ENCODE data around the gene CAMK1.

Gene CAMK1

DNA sequence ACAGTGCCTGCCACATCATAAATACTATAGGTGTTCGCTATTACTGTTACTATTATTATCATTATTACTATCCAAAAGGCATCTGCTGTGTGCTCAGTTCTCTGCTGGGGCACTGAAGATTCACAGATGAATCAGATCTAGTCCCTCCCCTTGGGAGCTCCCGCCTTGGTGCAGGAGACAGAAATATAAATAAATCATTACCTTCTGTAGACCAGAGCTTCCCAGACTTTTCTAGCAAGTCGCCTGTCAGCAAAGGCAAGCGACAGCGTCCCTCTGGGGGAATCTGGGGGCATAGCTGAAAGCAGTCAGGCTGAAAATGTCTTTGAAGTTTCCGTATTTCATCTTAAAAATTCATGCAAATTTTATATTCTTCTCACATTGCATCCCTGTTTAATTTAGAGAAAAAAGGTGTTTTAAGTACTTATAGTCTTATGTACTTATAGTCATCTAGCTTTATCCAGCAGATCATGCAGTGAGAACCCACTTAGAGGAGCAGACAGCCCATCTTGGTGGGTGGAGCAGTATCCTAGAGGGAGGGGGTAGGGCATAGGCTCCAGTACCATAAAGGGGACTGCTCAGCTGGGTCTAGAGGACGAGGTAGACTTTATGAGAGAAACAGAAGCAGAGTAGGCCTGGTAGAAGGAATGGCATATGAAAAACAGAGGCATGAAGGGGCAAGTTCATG is 48.6 kb downstream of the CAMK1 start:
- in situ Hi-C loops (cut with MboI; ENCODE audit: low pct_unique_long_range_greater_than_20kb, low sequenced_read_pairs): no loop called here

DNA sequence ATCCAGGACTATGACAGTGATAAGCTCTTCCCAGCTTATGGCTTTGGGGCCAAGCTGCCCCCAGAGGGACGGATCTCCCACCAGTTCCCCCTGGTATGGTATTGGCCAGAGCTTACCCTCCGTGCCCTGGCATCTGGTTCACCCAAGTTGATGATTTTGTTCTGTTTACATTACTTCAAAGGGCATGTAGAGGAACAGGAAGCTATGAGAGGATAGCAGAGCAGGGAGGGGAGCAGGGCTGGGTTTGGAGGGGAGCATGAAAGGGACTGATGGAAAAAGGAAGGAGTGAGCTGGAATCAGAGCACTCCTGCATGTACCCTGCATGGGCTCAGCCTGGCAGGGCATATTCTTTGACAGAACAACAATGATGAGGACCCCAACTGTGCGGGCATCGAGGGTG is 51.6 kb downstream of the CAMK1 start:
- in situ Hi-C loops (cut with MboI; ENCODE audit: low pct_unique_long_range_greater_than_20kb, low sequenced_read_pairs): no loop called here
- DNase-seq: no peak

More for the DNA sequence above, 48.6 kb downstream of the CAMK1 start:
- DNase-seq: no peak

DNA sequence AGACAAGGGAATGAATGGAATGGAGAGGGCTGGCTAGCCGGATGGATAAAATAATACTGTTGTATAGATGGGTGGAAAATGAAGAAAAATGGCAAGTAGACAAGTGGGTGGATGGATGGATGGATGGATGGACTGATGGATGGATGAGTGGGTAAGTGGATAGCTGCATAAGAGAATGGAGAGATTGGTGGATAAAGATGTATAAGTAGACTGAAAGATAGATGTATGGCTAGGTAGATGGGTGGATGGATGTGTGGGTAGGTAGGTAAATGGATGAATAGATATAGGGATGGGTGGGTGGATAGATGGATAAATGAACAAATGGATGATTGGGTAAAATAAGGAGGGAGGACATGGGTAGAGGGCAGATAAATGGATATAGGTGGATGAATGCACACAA is 52.2 kb downstream of the CAMK1 start:
- no peak for DNase-seq
- in situ Hi-C loops (cut with MboI; ENCODE audit: low pct_unique_long_range_greater_than_20kb, low sequenced_read_pairs): no loop called here

DNA sequence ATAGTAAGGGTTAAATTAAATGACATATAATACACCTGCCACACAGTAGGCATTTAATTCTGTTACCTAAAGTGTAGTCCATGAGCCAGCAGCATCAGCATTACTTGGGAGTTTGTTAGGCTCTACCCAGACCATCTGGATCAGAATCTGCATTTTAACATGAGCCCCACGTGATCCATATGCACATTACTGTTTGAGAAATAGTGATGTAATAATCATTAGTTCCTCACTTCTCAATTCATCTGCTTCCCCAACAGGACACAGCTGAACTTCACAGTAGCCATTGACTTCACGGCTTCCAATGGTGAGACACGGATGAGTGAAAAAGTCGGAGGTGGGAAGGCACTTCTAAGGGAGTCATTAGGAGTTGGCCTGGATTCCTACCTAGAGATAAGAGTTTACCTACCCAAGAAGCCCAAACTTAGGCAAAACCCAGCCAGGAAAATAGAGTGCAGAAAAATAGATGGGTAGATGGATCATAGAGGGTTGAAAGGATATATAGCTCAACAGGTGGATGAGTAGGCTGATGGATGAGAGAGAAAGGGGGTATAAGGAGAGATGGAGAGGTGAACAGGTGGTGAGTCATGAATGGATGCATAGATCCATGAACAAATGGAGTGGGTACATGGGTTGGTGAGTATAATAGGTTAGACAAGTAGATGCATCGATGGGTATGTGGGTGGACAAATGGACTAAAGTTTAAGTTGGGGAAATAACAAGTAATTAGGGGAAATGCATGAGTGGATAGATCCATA is 52.8 kb downstream of the CAMK1 start:
- in situ Hi-C loops (cut with MboI; ENCODE audit: low pct_unique_long_range_greater_than_20kb, low sequenced_read_pairs): no loop called here
- DNase-seq: no peak

DNA sequence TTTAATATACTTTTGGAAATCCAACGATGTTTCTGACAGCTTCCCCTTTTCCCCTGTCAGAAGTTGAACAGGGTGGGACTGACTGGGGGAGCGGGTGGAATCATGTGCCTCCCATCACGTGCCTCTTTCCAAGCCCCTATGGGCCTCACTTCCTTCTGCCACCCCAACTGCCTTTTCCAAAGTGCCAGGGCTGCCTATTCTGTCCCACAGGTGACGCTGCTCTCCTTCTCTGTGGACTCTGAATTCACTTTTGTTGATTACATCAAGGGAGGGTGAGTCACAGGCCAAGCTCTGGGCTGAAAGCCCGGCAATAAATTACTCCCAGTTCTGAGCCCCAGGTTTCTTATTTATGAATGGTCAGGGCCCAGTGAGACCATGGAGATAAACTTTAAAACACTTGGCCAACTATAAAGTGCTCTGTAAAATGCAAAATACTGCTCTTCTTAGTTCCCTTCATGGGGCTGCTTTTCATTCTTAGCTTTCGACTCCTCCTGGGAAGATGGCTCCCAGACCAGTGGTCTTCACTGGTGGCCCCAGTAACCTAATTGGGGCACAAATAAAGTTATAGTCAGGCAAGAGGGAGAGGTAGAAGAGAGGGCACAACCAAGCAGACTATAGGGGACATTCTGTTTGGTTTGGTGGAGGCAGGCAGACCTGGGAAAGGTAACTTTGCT is 53.8 kb downstream of the CAMK1 start:
- peak; percentile 93 for DNase-seq
- in situ Hi-C loops (cut with MboI; ENCODE audit: low pct_unique_long_range_greater_than_20kb, low sequenced_read_pairs): no loop called here

DNA sequence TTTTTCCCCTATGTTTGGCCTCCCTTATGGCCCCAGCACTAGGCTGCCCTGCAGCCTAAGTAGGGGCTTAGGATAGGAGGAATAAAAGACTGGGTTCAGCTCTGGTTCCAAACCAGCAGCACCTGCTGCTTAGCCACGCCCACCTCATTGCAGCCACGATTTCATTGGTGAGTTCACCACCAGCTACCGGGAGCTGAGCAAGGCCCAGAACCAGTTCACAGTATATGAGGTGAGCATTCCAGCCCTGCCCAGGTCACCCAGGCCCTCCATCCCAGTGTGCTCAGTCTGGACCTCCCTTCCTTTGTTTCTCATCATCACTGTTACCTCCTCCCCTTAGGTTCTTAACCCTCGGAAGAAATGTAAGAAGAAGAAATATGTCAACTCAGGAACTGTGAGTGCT is 54.6 kb downstream of the CAMK1 start:
- in situ Hi-C loops (cut with MboI; ENCODE audit: low pct_unique_long_range_greater_than_20kb, low sequenced_read_pairs): no loop called here
- no peak for DNase-seq

DNA sequence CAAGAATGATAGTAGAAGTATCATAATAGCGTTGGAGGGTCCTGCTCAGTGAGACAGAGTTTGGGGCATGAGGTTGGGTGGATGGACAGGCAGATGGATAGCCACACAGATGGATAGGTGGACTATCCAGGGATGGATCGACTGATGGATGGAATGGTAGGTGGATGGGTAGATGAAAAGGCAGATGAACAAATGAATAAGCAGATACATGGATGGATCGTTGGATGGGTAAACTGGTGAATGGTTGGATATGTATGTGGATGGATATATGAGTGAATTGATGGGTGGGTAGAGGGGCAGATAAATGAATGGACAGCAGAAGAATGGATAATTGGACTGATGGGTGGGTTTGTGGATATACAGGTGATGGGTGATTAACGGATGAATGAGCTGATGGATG is 56.6 kb downstream of the CAMK1 start:
- in situ Hi-C loops (cut with MboI; ENCODE audit: low pct_unique_long_range_greater_than_20kb, low sequenced_read_pairs): no loop called here
- no peak for DNase-seq

DNA sequence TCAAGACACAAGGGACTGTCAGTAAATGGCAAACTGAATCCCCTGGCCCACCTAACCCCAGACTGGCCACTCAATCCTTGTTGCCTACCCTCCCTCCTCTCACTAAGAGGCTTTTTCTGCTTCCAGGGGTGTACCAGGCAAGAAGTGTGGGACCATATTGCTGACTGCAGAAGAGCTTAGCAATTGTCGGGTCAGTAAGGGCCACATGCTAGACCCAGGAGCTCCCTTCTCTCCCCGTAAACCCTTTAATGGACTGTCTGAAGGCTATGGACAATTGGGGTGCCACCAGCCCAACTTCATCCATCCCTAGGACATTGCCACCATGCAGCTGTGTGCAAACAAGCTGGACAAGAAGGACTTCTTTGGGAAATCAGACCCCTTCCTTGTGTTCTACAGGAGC is 57.3 kb downstream of the CAMK1 start:
- no peak for DNase-seq
- in situ Hi-C loops (cut with MboI; ENCODE audit: low pct_unique_long_range_greater_than_20kb, low sequenced_read_pairs): no loop called here

DNA sequence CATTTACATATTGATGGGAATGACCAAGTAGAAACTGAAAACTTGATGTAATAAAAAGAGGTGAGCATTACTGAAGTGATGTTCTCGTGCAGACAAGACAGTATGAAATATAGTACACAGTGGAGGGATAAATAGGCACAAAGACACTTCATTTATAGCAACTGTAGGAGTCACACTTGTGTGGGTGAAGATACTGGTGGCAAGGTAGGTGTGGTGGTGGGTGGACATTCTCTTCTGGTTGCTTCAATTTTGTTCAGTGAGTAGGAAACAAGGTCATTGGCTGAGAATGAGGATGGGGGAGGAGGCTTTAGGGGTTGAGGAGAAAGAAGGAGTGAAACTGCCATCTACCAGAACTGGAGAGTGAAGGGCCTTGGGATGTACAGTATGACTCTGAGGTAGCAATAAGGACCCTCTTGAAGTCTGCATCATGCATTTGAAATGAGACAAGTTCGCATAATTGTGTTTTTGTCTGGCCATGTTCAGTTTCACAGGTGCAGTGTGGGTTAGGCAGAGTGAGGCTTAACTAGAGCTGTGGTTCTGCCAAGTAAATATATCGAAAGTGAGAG is 59.5 kb downstream of the CAMK1 start:
- no peak for DNase-seq
- in situ Hi-C loops (cut with MboI; ENCODE audit: low pct_unique_long_range_greater_than_20kb, low sequenced_read_pairs): no loop called here
